ENCODE data around the gene MCRIP2.
"Not testable (repeated sequence)": the region's sequence is repeated elsewhere in the genome, so short reads cannot be mapped to it uniquely, and the experiment has no call there.

MCRIP2 gene

GRCh38 chr16:684961-685696, 43.5 kb downstream of the MCRIP2 start:
- H3K4me3 ChIP-seq (ENCODE audit: low read length), result no peak overlapping the region
- no peak for DNase-seq (ENCODE audit: low read depth)
- TF ChIP-seq CTCF (conservative IDR thresholded peaks at IDR 0.05; ENCODE audit: low read depth, low read length), result no peak

DNA sequence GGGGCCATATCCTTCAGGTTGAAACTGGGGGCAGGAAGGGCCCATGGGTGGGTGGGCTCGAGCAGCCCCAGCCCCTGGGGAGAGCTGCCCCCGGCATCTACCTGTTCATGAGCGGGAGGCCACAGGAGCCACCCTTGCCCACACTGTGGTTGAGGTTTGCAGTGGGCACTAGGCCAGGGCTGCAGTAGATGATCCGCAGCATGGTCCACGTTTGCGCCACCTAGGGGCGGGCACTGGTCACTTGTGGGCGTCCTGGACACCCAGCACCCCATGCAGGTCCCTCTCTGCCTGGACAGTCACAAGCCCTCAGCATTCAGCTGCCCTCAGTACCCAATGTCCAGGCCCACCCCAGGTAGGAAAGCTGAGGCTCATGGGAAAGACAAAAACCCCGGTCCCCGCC, 44.3 kb downstream of the MCRIP2 start:
- H3K4me3 ChIP-seq (ENCODE audit: low read length), result no peak overlapping the region
- TF ChIP-seq CTCF (conservative IDR thresholded peaks at IDR 0.05; ENCODE audit: low read depth, low read length), result peak; percentile 61
- DNase-seq (ENCODE audit: low read depth), result no peak

DNA sequence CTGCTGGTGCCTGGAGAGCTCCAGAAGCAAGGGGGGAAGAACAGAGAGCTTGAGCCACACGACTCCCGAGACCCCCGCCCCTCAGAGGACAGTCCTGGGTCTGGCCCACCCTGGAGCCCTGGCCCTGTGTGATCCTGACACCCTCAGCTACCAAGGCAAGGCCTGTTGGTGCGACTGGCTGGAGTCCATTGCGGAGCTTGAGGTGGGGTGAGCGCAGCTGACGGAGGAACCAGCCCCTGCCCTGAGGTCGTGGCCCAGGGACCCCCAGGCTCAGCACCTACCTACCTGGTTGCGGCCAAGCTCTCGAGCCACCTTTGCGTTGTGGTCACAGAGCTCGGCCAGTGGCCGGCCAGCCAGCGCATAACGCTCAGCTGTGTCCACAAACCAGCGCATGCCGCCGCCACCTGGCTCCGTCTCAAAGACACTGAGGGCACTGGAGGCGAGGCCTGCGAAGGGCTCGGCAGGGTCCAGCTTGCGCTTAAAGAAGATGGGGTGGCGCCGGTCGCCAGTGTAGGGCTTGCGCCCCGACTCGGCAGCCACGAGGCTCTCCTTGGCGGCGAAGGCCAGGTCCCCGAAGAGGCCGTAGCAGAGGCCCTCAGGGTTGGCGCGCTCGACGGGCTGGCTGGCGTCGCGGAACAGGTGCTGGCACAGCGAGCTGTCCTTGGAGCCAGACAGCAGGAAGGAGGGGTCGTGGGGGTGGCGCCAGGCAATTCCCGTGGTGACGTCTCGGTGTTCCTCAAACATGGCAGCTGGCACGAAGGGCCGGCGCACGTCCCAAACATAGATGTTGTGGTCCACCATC, 45.0 kb downstream of the MCRIP2 start:
- no peak overlapping the region for H3K4me3 ChIP-seq (ENCODE audit: low read length)
- no peak for DNase-seq (ENCODE audit: low read depth)
- TF ChIP-seq CTCF (conservative IDR thresholded peaks at IDR 0.05; ENCODE audit: low read depth, low read length), result no peak

- H3K4me3 ChIP-seq (ENCODE audit: low read length), result no peak overlapping the region
- DNase-seq (ENCODE audit: low read depth), result no peak
- no peak for TF ChIP-seq CTCF (conservative IDR thresholded peaks at IDR 0.05; ENCODE audit: low read depth, low read length)
These were observed 45.9 kb downstream of the MCRIP2 start for GRCh38 chr16:687499-687898.

GRCh38 chr16:689175-689897, 47.7 kb downstream of the MCRIP2 start:
- TF ChIP-seq CTCF (conservative IDR thresholded peaks at IDR 0.05; ENCODE audit: low read depth, low read length), result no peak
- no peak for DNase-seq (ENCODE audit: low read depth)
- peak overlapping the region; percentile 78 for H3K4me3 ChIP-seq (ENCODE audit: low read length)

DNA sequence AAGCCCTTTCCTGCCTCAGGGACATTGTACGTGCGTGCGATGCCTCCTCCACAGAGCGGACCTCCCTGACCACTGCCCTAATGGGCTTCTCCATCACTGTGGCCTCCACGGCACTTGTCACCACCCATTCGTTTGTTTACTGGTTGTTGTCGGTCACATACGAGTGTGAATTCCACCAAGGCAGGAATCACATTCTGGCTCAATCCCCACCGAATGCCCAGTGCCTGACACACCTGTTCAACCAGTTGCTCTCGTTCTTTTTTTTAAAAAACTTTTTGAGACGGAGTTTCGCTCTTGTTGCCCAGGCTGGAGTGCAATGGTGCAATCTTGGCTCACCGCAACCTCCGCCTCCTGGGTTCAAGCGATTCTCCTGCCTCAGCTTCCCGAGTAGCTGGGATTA, 49.6 kb downstream of the MCRIP2 start:
- not testable (repeated sequence) for DNase-seq (ENCODE audit: low read depth); H3K4me3 ChIP-seq (ENCODE audit: low read length)

DNA sequence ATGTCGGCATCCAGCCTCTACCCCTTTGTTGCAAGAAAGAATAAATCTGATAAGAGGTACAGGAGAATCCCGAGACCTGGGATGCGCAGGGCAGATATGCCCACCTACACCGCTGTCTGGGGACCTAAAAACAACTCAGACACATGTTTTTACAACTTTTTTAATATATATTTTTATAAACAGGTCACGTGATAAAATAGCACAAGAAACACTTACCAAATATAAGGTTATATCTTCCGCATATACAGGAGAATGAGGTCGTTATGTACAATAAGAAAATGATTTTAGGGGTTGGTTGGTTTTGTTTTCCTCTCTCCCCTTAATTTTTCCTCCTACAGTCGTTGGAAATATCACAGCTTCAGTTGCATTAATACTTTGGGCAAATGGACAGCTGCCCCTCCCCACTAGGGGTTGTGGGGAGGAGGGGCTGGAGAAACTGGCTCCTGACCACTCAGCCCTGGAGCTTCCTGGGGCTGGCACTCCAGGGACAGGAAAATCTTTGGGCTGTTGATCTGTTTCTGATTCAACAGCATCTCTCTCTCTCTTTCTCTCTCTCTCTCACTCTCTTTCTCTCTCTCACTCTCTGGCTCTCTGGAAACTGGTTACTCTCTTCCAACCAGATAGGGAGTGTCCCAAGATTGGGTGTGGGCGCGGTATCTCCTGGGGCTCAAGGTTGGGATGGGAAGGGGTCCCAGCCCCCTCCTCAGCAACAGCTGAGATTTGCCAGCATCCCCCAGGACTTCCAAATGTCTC, 50.9 kb downstream of the MCRIP2 start:
- H3K4me3 ChIP-seq (ENCODE audit: low read length), result no peak overlapping the region
- no peak for DNase-seq (ENCODE audit: low read depth)
- TF ChIP-seq CTCF (conservative IDR thresholded peaks at IDR 0.05; ENCODE audit: low read depth, low read length), result no peak

All from retinal pigment epithelial cell (primary cell).